Testis (tissue), 3 donors: ENCODE data around the gene FGR. TPM values are rescaled to one million over a fixed set of nuclear protein-coding genes. Genes with fewer than 3 reads are reported as not detected.

Source experiments
- DNase-seq: peaks from one replicate; pipeline ENCODE4 v3.0.0-alpha.2; 2019
- H3K27ac ChIP-seq, 2 donors: fragments of 200-600 bp; sonication (generic); one replicate each; pipeline ENCODE4 v1.5.1; 2019
- H3K27me3 ChIP-seq: fragments of 200-600 bp; sonication (generic); one replicate; pipeline ENCODE4 v1.5.1; 2019
- H3K36me3 ChIP-seq: fragments of 200-600 bp; sonication (generic); one replicate; pipeline ENCODE4 v1.5.1; 2017; ENCODE audit warnings: low read depth; ENCODE audit errors: missing control alignments
- H3K4me1 ChIP-seq: fragments of 200-600 bp; sonication (generic); one replicate; pipeline ENCODE4 v1.5.1; 2019
- H3K4me3 ChIP-seq, 2 donors: fragments of 200-600 bp; sonication (generic); one replicate each; pipeline ENCODE4 v1.5.1; 2017 to 2019
- H3K9me3 ChIP-seq: fragments of 200-600 bp; sonication (generic); one replicate; pipeline ENCODE4 v1.5.1; 2017
- CTCF ChIP-seq, 3 experiments: fragments of 450-650 bp in 2 of 3; fragments of 200-600 bp in 1 of 3; sonication (generic) in 1 of 3; IDR thresholded peaks; one replicate each; pipeline ENCODE4 v1.5.1; 2016 to 2019; ENCODE audit warnings: antibody characterized with exemption in 3 of 3, mild to moderate bottlenecking in 2 of 3, moderate library complexity in 1 of 3
- POLR2A ChIP-seq: fragments of 450-650 bp; IDR thresholded peaks from one replicate; pipeline ENCODE4 v1.6.1; 2017; ENCODE audit warnings: antibody characterized with exemption, mild to moderate bottlenecking, moderate library complexity
- WGBS, 2 donors: methylation state at CpG; one replicate each; pipeline ENCODE4 v1.1.5; 2018; 5-methylcytosine and 5-hydroxymethylcytosine counted together
- intact Hi-C: fragments of 100-400 bp; cut with DNase I; formaldehyde crosslinking; loops from one replicate; pipeline ENCODE4 v1.15.1; 2023; ENCODE audit warnings: low total_unique reads
- polyA plus RNA-seq: library from polyadenylated mRNA; stranded (reverse); fragments of 350-450 nt; fragmentation: Illumina TruSeq; extraction: RNeasy Lipid Tissue Mini Kit (QIAGEN cat#74804); gene quantifications from one replicate; pipeline ENCODE4 v1.2.3, GENCODE V29; 2014; ENCODE audit warnings: low read depth, low replicate concordance; ENCODE audit not compliant: insufficient read depth
- total RNA-seq, 2 donors: library from RNA; depleted of rRNA; stranded (reverse); fragments of >200 nt; gene quantifications; one replicate each; pipeline ENCODE4 v1.2.3, GENCODE V29; 2016

FGR gene
- total and polyA plus RNA-seq, 3 donors from 2014 or later, result 5.2 to 10.2 (median 10.0) TPM

GRCh38 chr1:27665016-27665651 lies 30.1 kb upstream of the FGR start:
- no peak for TF ChIP-seq CTCF (IDR thresholded peaks at IDR 0.05)
- Histone ChIP-seq H3K27me3 (no peaks in the 10 kb centered on the region), H3K27ac (no peak overlapping the region), H3K9me3 (no peaks in the 10 kb centered on the region), H3K4me3 (no peak overlapping the region), H3K36me3 (no peaks in the 10 kb centered on the region), H3K4me1 (peaks cover 7% of the 10 kb centered on the region)
- intact Hi-C loops, result loop anchor here (10.0 kb wide), 1 partner anchor 50 kb away; no protein-coding TSS in a partner anchor
- DNase-seq, result no peak
- WGBS, 2 donors, result 89 to 96% methylated on average over 8 to 9 of the region's 9 CpGs

- H3K27me3 ChIP-seq, result no peaks in the 10 kb centered on the region
- H3K4me3 ChIP-seq, result no peak overlapping the region
- DNase-seq, result no peak
- intact Hi-C loops, result loop anchor here (10.0 kb wide), 1 partner anchor 49 kb away; no protein-coding TSS in a partner anchor
- H3K27ac ChIP-seq, result no peak overlapping the region
- H3K36me3 ChIP-seq, result no peaks in the 10 kb centered on the region
- H3K4me1 ChIP-seq, result peaks cover 2% of the 10 kb centered on the region
- no peaks in the 10 kb centered on the region for H3K9me3 ChIP-seq
- TF ChIP-seq POLR2A (no peak), CTCF (IDR thresholded peaks at IDR 0.05) (no peak)
- WGBS, 2 donors, result 88 to 92% methylated on average over 7 to 8 of the region's 8 CpGs
Observed at GRCh38 chr1:27664291-27664690, 29.3 kb upstream of the FGR start.

DNA sequence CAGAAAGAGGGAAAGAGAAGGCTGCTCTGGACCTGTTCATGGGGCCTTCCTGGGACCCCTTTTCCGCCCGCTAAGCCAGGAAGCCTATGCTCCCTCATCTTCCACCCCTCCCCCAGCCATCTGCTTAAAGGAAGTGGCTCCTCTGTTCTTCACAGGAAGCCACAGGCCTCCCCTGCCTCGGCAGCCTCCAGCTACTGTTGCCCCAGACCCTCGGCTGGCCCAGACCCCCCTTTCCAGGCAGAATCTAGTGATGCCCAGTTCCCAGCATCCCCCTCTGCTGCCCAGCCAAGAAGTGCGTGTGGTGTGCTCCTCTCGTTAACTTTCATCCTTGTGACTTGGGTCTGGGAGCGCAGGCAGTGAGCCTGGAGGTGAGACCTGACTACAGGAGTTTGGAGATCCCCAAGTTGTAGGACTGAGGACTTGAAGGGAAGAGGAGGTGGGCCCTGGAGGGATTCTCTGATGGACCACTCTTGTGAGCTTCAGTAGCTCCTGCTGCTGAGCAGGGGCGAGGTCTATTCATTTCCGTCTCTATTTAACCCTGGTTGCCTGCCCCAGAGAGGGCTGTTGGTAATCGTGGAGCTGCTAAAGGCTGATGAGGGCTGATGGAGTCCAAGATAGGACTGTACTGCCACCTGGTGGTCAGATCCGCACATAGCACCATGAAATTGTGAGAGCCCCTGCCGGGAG lies 27.9 kb upstream of the FGR start:
- Histone ChIP-seq H3K9me3 (no peaks in the 10 kb centered on the region), H3K36me3 (no peaks in the 10 kb centered on the region), H3K4me3 (no peak overlapping the region), H3K27me3 (no peaks in the 10 kb centered on the region), H3K4me1 (peaks cover 10% of the 10 kb centered on the region), H3K27ac (no peak overlapping the region)
- TF ChIP-seq POLR2A (no peak), CTCF (IDR thresholded peaks at IDR 0.05) (peak; percentile 98 to 99 (median 98))
- DNase-seq, result peak; percentile 93
- WGBS, 2 donors, result 11 to 35% methylated on average over 9 to 12 of the region's 12 CpGs
- intact Hi-C loops, result loop anchor here (10.0 kb wide), 1 partner anchor 48 kb away; no protein-coding TSS in a partner anchor

GRCh38 chr1:27662261-27662660 lies 27.3 kb upstream of the FGR start:
- intact Hi-C loops, result loop anchor here (10.0 kb wide), 1 partner anchor 47 kb away; no protein-coding TSS in a partner anchor
- H3K9me3 ChIP-seq, result no peaks in the 10 kb centered on the region
- DNase-seq, result no peak
- no peak overlapping the region for H3K27ac ChIP-seq
- H3K4me3 ChIP-seq, result no peak overlapping the region
- no peak for TF ChIP-seq CTCF (IDR thresholded peaks at IDR 0.05)
- TF ChIP-seq POLR2A, result no peak
- WGBS, 2 donors, result 69 to 82% methylated on average over 5 of the region's 5 CpGs
- H3K4me1 ChIP-seq, result peaks cover 10% of the 10 kb centered on the region
- H3K36me3 ChIP-seq, result no peaks in the 10 kb centered on the region
- H3K27me3 ChIP-seq, result no peaks in the 10 kb centered on the region
